ENCODE results near the gene CHID1. TPM values are rescaled to one million over a fixed set of nuclear protein-coding genes. Genes with fewer than 3 reads are reported as not detected.

Gene CHID1
- total and polyA plus RNA-seq, 3 donors from 2014 or later, result 134 to 176 (median 146) TPM

DNA sequence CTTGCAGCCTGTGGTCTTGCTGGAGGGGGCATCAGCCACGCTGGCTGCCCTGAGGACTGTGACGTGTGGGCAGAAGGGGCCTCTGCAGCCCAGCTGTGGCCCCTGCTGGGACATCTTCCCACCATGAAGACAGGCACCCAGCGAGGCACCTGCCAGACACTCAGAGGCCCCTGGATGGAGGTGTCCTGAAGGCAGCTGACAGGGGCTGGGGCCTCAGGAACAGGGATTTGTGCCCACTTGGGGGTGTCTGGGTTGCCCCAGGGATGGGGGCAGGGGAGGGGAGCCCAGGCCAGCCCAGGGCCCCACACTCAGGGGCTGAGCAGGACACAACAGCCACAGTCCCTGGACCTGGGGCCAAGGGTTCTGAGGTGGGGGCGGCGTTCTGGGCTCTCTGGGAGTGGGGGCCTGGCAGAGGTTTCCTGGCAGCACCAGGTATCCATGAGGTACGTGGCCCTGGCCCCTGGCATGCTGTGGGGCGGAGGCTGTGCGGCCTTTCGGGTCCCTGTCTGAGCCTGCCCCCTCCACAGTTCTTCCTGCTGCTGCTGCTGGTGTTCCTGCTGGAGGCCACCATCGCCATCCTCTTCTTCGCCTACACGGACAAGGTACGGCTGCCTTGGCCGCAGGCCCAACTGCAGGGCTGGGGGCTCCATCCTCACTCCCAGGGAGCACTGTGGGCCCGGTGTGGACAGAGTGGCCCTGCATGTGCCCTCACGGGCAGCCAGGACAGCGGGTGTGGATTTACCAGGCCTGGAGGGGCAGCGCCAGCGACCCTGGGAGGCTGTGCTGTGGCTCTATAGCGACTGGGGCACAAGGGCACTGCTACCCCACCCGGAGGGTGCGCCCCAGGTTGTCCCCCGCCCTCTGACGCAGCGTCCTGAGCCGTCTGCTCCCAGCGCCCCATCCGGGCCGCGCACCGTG is 46.4 kb downstream of the CHID1 start:
- Histone ChIP-seq H3K9me3 (no peaks in the 10 kb centered on the region), H3K4me1 (peaks cover 10% of the 10 kb centered on the region), H3K27me3 (no peaks in the 10 kb centered on the region), H3K27ac (no peak overlapping the region), H3K36me3 (ENCODE audit: low read depth, missing control alignments) (no peaks in the 10 kb centered on the region), H3K4me3 (no peak overlapping the region)
- 92 to 93% methylated on average over 18 to 28 of the region's 31 CpGs for whole genome bisulfite sequencing, 2 donors
- TF ChIP-seq POLR2A (IDR thresholded peaks at IDR 0.05), result no peak
- TF ChIP-seq, protein P1, sequence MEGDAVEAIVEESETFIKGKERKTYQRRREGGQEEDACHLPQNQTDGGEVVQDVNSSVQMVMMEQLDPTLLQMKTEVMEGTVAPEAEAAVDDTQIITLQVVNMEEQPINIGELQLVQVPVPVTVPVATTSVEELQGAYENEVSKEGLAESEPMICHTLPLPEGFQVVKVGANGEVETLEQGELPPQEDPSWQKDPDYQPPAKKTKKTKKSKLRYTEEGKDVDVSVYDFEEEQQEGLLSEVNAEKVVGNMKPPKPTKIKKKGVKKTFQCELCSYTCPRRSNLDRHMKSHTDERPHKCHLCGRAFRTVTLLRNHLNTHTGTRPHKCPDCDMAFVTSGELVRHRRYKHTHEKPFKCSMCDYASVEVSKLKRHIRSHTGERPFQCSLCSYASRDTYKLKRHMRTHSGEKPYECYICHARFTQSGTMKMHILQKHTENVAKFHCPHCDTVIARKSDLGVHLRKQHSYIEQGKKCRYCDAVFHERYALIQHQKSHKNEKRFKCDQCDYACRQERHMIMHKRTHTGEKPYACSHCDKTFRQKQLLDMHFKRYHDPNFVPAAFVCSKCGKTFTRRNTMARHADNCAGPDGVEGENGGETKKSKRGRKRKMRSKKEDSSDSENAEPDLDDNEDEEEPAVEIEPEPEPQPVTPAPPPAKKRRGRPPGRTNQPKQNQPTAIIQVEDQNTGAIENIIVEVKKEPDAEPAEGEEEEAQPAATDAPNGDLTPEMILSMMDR (IDR thresholded peaks at IDR 0.05), result no peak
- no peak for DNase-seq
- intact Hi-C loops (cut with DNase I; ENCODE audit: low total_unique reads), result no loop called here

DNA sequence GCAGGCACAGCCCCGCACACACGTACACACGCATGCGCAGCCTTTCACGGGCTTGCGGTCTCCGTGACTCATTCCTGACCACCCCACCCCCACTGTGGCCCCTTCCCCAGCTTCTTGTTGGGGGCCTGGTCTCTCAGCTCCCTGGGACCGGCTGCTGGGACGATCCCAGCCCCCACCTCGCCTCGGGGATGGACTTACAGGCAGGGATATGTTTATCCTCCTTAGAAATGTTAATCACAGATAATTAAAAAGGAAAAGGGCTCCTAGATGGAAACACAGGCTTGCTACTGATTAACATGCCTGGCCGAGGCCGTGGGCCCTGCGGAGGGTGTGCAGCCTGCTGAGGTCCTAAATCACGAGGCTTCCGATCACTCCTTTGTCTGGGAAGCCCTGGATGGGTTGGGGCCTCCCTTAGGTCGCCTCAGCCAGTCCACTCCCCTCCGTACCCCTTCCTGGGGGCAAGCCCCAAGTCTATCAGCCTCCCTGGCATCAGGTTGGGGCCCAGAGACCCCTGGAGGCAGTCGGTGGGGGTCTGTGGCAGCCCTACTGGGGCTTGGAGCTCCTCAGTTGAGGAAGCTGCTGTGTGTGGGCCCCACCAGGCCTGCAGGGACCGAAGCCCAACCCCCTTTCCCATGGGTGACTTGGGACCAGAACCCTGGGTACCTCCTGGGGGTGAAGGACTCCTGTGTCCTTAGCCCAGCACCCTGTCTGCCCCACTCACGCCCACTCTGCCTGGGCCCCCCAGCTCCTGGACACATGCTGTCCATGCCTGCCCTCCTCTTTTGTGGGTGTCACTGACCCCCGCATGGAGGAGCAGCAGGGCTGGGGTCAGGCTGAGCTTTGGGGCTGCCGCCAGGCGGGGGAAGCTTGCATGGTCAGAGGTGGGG is 47.3 kb downstream of the CHID1 start:
- DNase-seq, result no peak
- TF ChIP-seq POLR2A (IDR thresholded peaks at IDR 0.05), result no peak
- TF ChIP-seq, protein P1 (IDR thresholded peaks at IDR 0.05), result no peak
- intact Hi-C loops (cut with DNase I; ENCODE audit: low total_unique reads), result no loop called here
- Histone ChIP-seq H3K27ac (no peak overlapping the region), H3K27me3 (no peaks in the 10 kb centered on the region), H3K9me3 (no peaks in the 10 kb centered on the region), H3K4me1 (peaks cover 10% of the 10 kb centered on the region), H3K36me3 (ENCODE audit: low read depth, missing control alignments) (no peaks in the 10 kb centered on the region), H3K4me3 (no peak overlapping the region)
- WGBS, 2 donors, result 87 to 88% methylated on average over 13 to 24 of the region's 24 CpGs

DNA sequence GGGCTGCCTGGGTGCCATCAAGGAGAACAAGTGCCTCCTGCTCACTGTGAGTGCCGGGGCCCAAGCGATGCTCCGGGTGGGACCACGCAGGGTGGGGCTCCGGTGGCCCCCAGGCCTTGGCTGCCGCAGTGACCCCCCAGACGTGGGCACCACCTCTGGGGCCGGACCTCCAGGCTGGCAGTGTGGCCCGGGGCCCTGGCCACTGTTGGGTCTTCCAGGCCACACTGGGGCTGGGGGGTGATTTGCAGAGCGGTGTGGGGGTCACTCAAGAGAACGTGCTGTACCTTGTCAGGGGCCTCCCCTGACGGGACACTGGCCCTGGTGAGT is 48.0 kb downstream of the CHID1 start:
- H3K4me1 ChIP-seq, result peaks cover 10% of the 10 kb centered on the region
- no peak overlapping the region for H3K4me3 ChIP-seq
- H3K27ac ChIP-seq, result no peak overlapping the region
- 84 to 88% methylated on average over 4 to 10 of the region's 12 CpGs for WGBS, 2 donors
- TF ChIP-seq, protein P1 (IDR thresholded peaks at IDR 0.05), result no peak
- no peak for TF ChIP-seq POLR2A (IDR thresholded peaks at IDR 0.05)
- no peak for DNase-seq
- no peaks in the 10 kb centered on the region for H3K9me3 ChIP-seq
- H3K27me3 ChIP-seq, result no peaks in the 10 kb centered on the region
- no peaks in the 10 kb centered on the region for H3K36me3 ChIP-seq (ENCODE audit: low read depth, missing control alignments)
- intact Hi-C loops (cut with DNase I; ENCODE audit: low total_unique reads), result no loop called here

DNA sequence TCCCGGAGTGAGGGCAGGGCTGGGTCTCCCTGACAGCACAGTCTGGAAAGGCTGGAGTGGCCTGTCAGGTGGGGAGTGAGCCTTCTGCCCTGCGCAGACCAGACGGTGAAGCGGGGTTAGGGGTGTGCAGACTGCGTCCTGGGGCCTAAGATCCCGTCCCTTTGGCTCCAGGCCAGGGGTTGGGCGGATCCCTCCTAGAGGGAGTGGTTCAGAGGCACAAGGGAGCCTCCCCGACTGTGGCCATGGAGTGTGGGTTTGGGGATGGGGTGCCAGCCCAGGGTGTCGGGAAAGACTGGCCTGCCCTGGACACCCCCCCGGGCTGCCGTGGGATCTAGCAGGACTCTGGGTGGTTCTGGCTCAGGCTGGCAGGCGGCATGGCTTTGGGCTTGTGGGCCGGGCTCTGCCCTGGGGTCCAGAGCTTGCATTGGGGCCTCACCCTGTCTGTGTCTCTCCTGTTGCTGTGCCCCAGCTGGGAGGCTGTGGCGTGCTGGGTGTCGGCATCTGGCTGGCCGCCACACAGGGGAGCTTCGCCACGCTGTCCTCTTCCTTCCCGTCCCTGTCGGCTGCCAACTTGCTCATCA is 48.4 kb downstream of the CHID1 start:
- no peak overlapping the region for H3K27ac ChIP-seq
- intact Hi-C loops (cut with DNase I; ENCODE audit: low total_unique reads), result no loop called here
- 76 to 83% methylated on average over 4 to 20 of the region's 20 CpGs for WGBS, 2 donors

More for the DNA sequence above, 48.4 kb downstream of the CHID1 start:
- peaks cover 10% of the 10 kb centered on the region for H3K4me1 ChIP-seq
- TF ChIP-seq POLR2A (IDR thresholded peaks at IDR 0.05), result no peak
- TF ChIP-seq, protein P1 (IDR thresholded peaks at IDR 0.05), result no peak
- H3K4me3 ChIP-seq, result no peak overlapping the region
- no peaks in the 10 kb centered on the region for H3K27me3 ChIP-seq
- H3K36me3 ChIP-seq (ENCODE audit: low read depth, missing control alignments), result no peaks in the 10 kb centered on the region
- no peak for DNase-seq
- no peaks in the 10 kb centered on the region for H3K9me3 ChIP-seq
